Mammary epithelial cell (primary cell): ENCODE results near the gene ARL16.

Experiments used
- CTCF ChIP-seq, 2 donors: IDR thresholded peaks in 1 of 2; conservative IDR thresholded peaks in 1 of 2; 2 replicates each; pipeline ENCODE4 v1.5.1; 2011 to 2012; ENCODE audit warnings: inconsistent platforms in 2 of 2, low read length in 2 of 2, mild to moderate bottlenecking in 2 of 2, control low read depth in 1 of 2, low read depth in 1 of 2; ENCODE audit not compliant: insufficient read depth in 1 of 2; ENCODE audit errors: extremely low read depth in 1 of 2
- EZH2 ChIP-seq: IDR thresholded peaks from 2 replicates; pipeline ENCODE4 v1.6.1; 2012; ENCODE audit warnings: low read length, inconsistent platforms, borderline replicate concordance

GRCh38 chr17:81646869-81647600 lies 36.6 kb downstream of the ARL16 start:
- TF ChIP-seq EZH2 (no peak), CTCF (conservative IDR thresholded peaks at IDR 0.05 in 1 of 2, IDR thresholded peaks at IDR 0.05 in 1 of 2; ENCODE audit: extremely low read depth in 1 of 2, insufficient read depth in 1 of 2, low read depth in 1 of 2, low read length in 2 of 2) (no peak)
